GM19452 (cell line): ENCODE measurements around the gene SIPA1.

Source experiments
- ATAC-seq: cut with Tn5 transposase; IDR thresholded peaks from one replicate; pipeline ENCODE4 v1.9.1; 2021; ENCODE audit not compliant: unreplicated experiment

The SIPA1 gene

DNA sequence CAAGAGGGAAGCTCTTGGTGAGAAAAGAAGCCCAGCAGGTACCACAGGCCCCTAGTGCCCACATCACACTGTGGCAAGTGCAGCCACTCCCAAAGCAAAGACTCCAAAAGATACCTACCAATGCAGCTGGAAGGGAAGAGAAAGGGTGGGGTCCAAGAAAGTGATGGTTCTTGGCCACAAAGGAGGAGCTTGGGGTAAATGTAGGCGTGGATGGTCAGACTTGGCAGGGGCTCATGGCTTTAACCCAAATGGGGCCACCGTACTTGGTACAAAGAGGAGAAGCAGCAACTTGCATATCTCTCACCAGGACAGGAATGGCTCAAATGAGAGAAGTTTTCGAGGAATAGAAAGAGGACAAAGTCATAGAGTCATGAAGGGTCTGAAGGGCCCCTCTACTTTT is 28.7 kb upstream of the SIPA1 start:
- ATAC-seq = no peak

DNA sequence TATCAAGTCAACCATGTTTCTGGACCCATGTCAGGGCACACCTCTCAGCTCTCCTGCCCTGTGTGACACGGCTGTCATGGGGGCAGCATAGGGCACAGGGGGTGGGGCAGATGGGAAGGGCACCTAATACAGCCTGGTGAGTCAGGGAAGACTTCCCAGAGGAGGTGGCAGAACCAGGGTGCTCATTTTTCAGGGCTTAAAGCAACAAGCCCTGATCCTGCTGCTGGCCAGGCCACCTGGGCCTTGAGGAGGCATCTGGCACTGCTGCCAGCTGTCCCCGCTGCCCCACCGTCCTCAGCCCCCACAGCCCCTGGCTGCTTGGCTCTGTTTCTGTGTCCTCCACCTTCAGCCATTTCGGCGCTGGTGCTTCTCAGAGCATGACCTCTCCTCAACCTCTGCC is 28.2 kb upstream of the SIPA1 start:
- no peak for ATAC-seq

- no peak for ATAC-seq
These were observed 27.5 kb upstream of the SIPA1 start for GRCh38 chr11:65610404-65610803.

DNA sequence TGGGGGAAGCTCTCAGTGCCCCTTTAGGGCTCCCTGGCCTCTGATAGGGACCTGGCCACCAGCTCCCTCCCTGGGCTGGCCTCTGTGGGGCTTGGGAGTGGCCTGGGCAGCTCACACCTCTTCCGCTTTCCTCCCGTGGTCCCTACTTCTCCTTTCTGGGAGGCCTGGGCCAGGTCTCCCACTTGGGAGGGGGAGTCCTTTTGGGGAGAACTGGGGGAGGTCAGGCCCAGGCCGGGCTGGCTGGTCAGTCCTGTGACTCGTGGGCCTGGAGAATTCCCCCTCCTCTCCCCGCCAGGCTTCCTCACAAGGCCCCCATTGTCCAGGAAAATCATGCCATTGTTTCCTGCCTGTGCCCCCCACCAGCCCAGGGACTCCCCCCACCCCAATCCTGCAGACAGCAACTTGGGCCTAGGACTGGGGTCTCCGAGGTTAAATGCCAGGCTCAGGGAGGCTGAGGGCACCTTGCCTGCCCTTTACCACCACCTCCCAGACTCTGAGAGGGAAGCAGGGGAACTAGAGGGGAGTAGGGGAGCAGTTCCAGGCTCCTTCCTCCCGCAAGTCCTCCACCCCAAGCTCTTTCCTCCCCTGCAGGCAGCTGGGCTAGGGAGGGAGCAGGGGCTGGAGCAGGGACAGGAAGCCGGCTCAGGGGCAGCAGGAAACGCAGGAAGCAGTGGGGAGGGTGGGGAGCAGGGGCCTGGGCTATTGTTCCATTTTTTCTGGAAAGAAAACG is 26.7 kb upstream of the SIPA1 start:
- no peak for ATAC-seq

- no peak for ATAC-seq
These were observed 25.9 kb upstream of the SIPA1 start for GRCh38 chr11:65611758-65612603.

DNA sequence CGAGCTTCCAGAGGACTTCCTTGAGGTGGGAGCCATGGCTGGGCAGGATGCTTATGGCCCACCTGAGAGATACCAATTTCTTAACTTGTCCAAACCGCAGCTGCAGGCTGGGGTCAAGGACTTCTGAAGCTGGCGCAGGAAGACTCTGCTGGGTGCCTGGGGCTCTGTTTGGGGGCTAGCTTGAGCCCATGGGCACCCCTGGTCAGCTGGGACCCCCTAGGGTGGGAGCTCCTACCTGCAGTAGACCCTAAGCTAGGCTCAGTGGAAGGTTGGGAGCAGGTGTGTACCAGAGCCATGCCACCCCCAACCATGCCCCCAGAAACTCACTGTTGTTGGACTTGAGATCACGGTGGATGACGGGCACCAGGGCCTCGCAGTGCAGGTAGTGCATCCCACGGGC is 25.2 kb upstream of the SIPA1 start:
- no peak for ATAC-seq

DNA sequence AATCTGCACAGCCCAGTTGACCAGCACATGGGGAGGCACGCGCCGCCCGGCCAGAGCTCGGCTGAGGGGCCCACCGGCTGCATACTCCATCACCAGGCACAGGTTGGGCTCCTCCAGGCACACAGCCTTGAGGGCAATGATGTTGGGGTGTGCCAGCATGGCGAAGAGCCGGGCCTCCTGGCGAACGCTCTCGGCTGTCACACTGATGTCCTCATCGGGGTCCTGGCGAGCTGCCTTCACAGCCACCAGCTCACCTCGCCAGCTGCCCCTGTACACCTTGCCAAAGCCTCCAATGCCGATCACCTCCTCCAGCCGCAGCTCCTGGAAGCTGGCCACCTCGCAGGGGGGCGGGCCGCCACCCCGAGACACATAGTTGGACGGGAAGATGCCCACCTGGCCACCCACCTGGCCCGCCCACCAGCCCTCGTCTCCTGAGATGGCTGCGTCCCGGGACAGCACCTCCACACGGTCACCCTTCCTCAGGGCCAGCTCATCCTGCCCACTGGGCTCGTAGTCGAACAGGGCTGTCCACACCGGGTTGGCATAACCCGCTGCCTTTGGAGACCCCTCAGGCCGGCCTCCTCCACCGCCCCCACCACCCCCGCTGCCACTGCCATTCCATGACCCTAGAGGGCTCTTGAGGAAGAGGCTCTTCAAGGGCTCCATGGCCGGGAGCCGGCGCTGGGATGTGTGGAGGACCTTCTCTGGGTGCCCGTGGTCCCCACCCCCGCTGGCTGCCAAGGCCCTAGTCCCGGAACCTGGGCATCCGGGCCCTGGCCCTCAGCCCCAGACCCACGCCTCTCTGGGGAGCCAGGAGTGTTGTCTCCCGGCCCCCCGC is 24.6 kb upstream of the SIPA1 start:
- ATAC-seq = no peak

DNA sequence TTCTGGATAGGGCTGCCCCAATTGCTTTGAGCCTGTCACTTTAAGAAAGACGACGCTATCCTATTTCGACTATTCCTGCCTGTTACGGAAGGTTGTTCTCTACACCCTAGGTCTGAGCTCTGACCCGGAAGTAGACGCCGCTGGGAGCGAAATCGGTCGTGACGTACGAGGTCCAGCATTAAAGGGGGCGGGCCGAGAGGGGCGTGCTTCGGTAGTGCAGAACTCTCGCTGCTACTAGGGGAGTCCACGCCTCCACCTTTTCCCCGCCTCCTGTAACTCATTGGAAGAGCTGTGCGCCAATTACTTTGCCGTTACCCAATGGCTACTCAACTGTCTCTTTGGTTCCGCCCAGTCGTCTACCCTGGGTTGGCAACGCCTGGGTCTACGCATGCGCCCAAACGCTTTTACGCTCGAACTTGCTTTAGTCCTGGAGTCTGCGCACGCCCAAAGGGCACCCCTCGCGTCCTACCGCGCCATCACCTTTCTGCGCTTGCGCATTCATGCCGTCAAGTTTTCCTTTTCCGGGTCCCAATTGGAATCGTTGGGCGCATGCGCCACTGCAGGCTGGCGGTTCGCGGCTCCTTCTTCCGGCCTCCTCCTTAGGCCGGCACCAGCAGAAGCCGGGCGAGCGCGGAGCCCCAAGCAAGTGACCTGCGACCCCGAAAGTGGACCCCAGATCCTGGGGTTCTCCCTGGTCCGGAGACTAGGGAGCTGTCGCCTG is 22.5 kb upstream of the SIPA1 start, which contains the start of gene PCNX3:
Gene PCNX3 (plus strand): TSS at position 548 of the 721 bp plus-strand sequence. CDS start 536 bp downstream, outside the sequence.
- ATAC-seq = peak; percentile 78

DNA sequence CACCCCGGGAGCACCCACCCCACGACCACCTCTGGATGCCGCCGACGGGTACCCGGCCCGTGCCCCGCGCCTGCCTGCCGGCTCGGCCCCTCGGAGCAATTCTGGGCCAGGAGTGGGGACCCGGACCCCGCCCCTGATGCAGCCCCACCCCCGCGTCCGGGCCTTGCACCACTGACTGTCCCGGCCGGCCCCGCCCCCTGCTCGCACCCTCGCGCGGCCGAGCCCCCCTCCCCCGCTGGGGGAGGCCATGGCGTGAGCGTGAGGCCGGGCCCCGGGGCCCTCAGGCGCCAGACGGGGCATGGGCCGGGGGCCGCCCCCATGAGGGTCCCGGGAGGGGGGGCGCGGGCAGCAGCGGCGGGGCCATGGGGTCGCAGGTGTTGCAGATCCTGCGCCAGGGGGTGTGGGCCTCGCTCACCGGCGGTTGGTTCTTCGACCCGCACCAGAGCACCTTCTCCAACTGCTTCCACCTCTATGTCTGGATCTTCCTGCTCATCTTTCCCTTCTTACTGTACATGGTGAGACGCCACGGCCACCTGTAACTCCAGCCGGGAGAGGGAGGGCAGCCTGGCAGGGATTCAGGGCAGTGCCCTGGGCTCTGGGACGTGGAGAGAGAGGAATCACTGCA is 21.8 kb upstream of the SIPA1 start:
- ATAC-seq = peak; percentile 5

DNA sequence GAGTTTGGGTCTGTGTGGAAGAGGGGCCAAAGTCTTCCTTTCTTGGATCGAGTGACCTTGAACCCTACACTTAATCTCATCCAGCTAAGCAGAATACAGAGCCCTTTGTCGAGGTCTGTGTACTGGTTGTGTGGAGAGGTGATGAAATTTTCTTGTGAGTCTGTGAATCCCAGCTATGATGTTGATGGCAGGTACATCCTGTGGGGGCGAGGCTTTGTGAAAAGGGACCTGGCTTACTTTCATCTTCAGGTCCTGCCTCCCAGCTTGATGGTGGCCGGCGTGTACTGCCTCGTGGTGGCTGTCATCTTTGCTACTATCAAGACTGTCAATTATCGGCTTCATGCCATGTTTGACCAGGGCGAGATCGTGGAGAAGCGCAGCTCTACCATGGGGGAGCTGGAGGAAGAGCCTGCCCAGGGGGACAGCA is 21.3 kb upstream of the SIPA1 start:
- no peak for ATAC-seq

- ATAC-seq = no peak
These were observed 20.6 kb upstream of the SIPA1 start for GRCh38 chr11:65617136-65617850.

- ATAC-seq = no peak
These were observed 19.7 kb upstream of the SIPA1 start for GRCh38 chr11:65617990-65618751.

- ATAC-seq = no peak
These were observed 19.1 kb upstream of the SIPA1 start for GRCh38 chr11:65618763-65619162.

DNA sequence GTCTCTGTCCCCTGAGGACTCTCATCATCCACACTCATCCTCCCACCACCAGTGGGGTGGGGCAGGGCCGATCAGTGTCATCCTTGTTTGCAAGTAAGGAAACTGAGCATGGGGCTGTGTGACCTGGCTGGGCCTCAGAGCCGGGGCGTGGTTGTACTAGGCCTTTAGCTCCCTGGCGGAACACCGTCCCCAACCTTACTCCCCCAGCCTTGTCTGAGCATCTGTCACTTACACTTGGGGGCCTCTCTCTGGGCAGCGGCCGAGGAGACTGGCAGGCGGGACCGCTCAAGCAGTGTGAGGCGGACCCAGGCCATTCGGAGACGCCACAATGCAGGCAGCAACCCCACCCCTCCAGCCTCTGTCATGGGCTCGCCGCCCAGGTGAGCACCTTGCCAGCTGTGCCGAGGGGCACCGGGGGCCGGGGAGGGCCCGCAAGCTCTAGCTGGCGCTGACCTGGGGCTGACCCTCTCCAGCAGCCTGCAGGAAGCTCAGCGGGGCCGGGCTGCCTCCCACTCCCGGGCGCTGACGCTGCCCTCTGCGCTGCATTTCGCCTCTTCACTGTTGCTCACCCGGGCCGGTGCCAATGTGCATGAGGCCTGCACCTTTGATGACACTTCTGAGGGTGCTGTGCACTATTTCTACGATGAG is 18.5 kb upstream of the SIPA1 start:
- no peak for ATAC-seq

GRCh38 chr11:65620666-65621065 is 17.2 kb upstream of the SIPA1 start:
- ATAC-seq = no peak

DNA sequence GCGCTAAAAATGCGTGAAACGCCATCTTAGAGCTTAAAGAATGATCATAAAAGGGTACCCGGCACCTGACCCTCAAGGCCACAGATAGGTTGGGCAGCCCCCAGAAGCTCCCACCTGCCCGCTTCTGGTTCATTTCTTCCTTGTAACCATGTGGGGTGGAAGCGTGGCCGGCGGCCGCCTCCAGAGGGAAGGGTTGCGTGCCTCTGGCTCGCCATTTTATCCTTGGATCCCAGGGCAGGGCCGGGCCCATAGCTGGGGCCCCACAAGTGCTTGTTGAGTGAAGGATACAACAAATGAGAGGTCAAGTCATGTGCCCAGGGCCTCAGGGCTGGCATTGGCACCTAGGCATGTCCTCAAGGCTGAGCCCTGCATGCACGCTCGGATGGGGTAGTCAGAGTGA is 16.4 kb upstream of the SIPA1 start:
- ATAC-seq = no peak

GRCh38 chr11:65622011-65622410 is 15.9 kb upstream of the SIPA1 start:
- no peak for ATAC-seq

DNA sequence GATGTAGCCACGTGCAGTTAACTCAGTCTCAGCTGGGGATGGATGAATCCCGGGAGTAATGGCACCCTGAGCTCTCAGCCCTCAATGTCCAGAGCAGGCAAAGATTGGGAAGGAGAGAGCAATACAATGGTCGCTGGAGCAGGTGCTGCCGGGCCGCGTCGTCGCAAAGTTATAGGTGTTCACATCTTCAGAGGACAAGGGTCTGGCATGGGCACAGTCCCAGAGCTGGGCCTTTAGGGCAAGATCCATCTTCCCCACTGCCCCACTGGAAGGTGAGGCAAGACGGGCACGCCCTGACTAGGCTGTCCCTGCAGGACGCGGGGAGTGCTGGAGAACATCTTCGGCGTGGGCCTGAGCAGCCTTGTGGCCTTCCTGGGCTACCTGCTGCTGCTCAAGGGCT is 14.7 kb upstream of the SIPA1 start:
- no peak for ATAC-seq
